ENCODE results near the gene IBTK.
A peak's percentile ranks its signal among the peaks of the same experiment; 100 is the strongest.
"Not testable (repeated sequence)": the region's sequence is repeated elsewhere in the genome, so short reads cannot be mapped to it uniquely, and the experiment has no call there.

Gene IBTK

GRCh38 chr6:82245376-82245775, 2.2 kb downstream of the IBTK start:
- no peak for DNase-seq

GRCh38 chr6:82243884-82244283, 3.7 kb downstream of the IBTK start:
- DNase-seq: no peak

GRCh38 chr6:82240186-82240585, 7.4 kb downstream of the IBTK start:
- DNase-seq: no peak

GRCh38 chr6:82239597-82239996, 7.9 kb downstream of the IBTK start:
- DNase-seq: no peak

- DNase-seq: no peak
Observed at GRCh38 chr6:82237013-82237412, 10.5 kb downstream of the IBTK start.

- peak in 1 of 5 experiments; percentile 79 for DNase-seq
Observed at GRCh38 chr6:82227770-82228169, 19.8 kb downstream of the IBTK start.

GRCh38 chr6:82220167-82220566, 27.4 kb downstream of the IBTK start:
- no peak for DNase-seq

GRCh38 chr6:82217018-82217586, 30.4 kb downstream of the IBTK start:
- no peak for DNase-seq

- DNase-seq: no peak
Observed at GRCh38 chr6:82216549-82216948, 31.0 kb downstream of the IBTK start.

- no peak for DNase-seq
Observed at GRCh38 chr6:82211326-82211725, 36.2 kb downstream of the IBTK start.

- DNase-seq: peak in 1 of 5 experiments; percentile 10
Observed at GRCh38 chr6:82208913-82209312, 38.6 kb downstream of the IBTK start.

GRCh38 chr6:82205930-82206392, 41.6 kb downstream of the IBTK start:
- DNase-seq: no peak

GRCh38 chr6:82204020-82204419, 43.5 kb downstream of the IBTK start:
- no peak for DNase-seq

GRCh38 chr6:82197784-82198183, 49.8 kb downstream of the IBTK start:
- DNase-seq: no peak

- not testable (repeated sequence) for DNase-seq
Observed at GRCh38 chr6:82197245-82197644, 50.3 kb downstream of the IBTK start.

GRCh38 chr6:82196161-82196560, 51.4 kb downstream of the IBTK start:
- DNase-seq: no peak

GRCh38 chr6:82195619-82196018, 51.9 kb downstream of the IBTK start:
- DNase-seq: no peak

GRCh38 chr6:82185948-82186535, 61.5 kb downstream of the IBTK start:
- no peak for DNase-seq

- DNase-seq: no peak
Observed at GRCh38 chr6:82183642-82184282, 63.8 kb downstream of the IBTK start.

- peak in 1 of 5 experiments; percentile 21 for DNase-seq
Observed at GRCh38 chr6:82182756-82183155, 64.8 kb downstream of the IBTK start.

- no peak for DNase-seq
Observed at GRCh38 chr6:82179415-82179814, 68.1 kb downstream of the IBTK start.

GRCh38 chr6:82178759-82179112, 68.8 kb downstream of the IBTK start:
- DNase-seq: no peak

GRCh38 chr6:82178077-82178758, 69.3 kb downstream of the IBTK start:
- DNase-seq: no peak

GRCh38 chr6:82176616-82177015, 70.9 kb downstream of the IBTK start:
- DNase-seq: no peak

All from T-helper 2 cell (primary cell).